Sigmoid colon (tissue), 7 donors: Measurements from ENCODE around the gene AP5Z1. TPM values are rescaled to one million over a fixed set of nuclear protein-coding genes. Genes with fewer than 3 reads are reported as not detected.
A peak's percentile ranks its signal among the peaks of the same experiment; 100 is the strongest.

ENCODE experiments used
- DNase-seq: peaks from one replicate; pipeline ENCODE4 v3.0.0-alpha.2; 2019
- H3K27ac ChIP-seq, 4 donors: fragments of 200-600 bp; sonication (generic); one replicate each; pipeline ENCODE4 v1.5.1; 2016 to 2019; ENCODE audit warnings: mild to moderate bottlenecking in 1 of 4
- H3K27me3 ChIP-seq, 3 donors: fragments of 200-600 bp; sonication (generic); one replicate each; pipeline ENCODE4 v1.5.1; 2019; ENCODE audit warnings: mild to moderate bottlenecking in 1 of 3
- H3K36me3 ChIP-seq, 4 donors: fragments of 200-600 bp; sonication (generic); one replicate each; pipeline ENCODE4 v1.5.1; 2016 to 2019
- H3K4me1 ChIP-seq, 4 donors: fragments of 200-600 bp; sonication (generic); one replicate each; pipeline ENCODE4 v1.5.1; 2017 to 2019
- H3K4me3 ChIP-seq, 4 donors: fragments of 200-600 bp; sonication (generic); one replicate each; pipeline ENCODE4 v1.5.1; 2017 to 2019; ENCODE audit warnings: mild to moderate bottlenecking in 2 of 4, moderate library complexity in 1 of 4
- H3K9me3 ChIP-seq, 4 donors: fragments of 200-600 bp in 3 of 4; sonication (generic) in 3 of 4; one replicate each; pipeline versions ENCODE4 v1.5.1 to v1.6.1; 2013 to 2019
- CTCF ChIP-seq, 4 experiments: fragments of 450-650 bp in 3 of 4; fragments of 200-600 bp in 1 of 4; IDR thresholded peaks; one replicate each; pipeline ENCODE4 v1.5.1; 2016 to 2019; ENCODE audit warnings: antibody characterized with exemption in 4 of 4, mild to moderate bottlenecking in 3 of 4, moderate library complexity in 2 of 4
- EP300 ChIP-seq, 4 donors: sonication (generic); formaldehyde crosslinking; IDR thresholded peaks; one replicate each; pipeline ENCODE4 v1.6.1; 2017; ENCODE audit warnings: antibody characterized with exemption in 4 of 4
- POLR2A ChIP-seq, 2 donors: fragments of 450-650 bp; IDR thresholded peaks; one replicate each; pipeline ENCODE4 v1.6.1; 2016; ENCODE audit warnings: antibody characterized with exemption in 2 of 2, mild to moderate bottlenecking in 2 of 2, moderate library complexity in 2 of 2
- POLR2AphosphoS5 ChIP-seq, 4 donors: sonication (generic); formaldehyde crosslinking; IDR thresholded peaks; one replicate each; pipeline ENCODE4 v1.6.1; 2017; ENCODE audit warnings: antibody characterized with exemption in 4 of 4
- WGBS, 2 donors: extraction: QIAGEN DNeasy Blood & Tissue Kit; methylation state at CpG; one replicate each; pipeline ENCODE4 v1.1.7; 2013; 5-methylcytosine and 5-hydroxymethylcytosine counted together
- intact Hi-C: fragments of 100-400 bp; cut with DNase I; formaldehyde crosslinking; loops from one replicate; pipeline ENCODE4 v1.15.1; 2023
- polyA plus RNA-seq, 3 donors: library from polyadenylated mRNA; stranded (reverse); fragments of 200-250 nt; gene quantifications; one replicate each; pipeline ENCODE4 v1.2.3, GENCODE V29; 2013
- total RNA-seq, 4 donors: library from RNA; depleted of rRNA; stranded (reverse); fragments of >200 nt; gene quantifications; one replicate each; pipeline ENCODE4 v1.1.0, GENCODE V29; 2016
- donor health status: healthy with polysubstance abuse.
- donor health status: Bipolar disorder and iron deficiency.
- donor health status: healthy.

The AP5Z1 gene
- total and polyA plus RNA-seq, 7 donors = 16.8 to 66.0 (median 20.3) TPM

GRCh38 chr7:4770886-4771285 is 4.5 kb upstream of the AP5Z1 start:
- WGBS, 2 donors = 70 to 86% methylated on average over 9 of the region's 9 CpGs
- DNase-seq = no peak
- Histone ChIP-seq H3K4me1 (peaks cover 0 to 60% (median 55%) of the 10 kb centered on the region in 4 donors), H3K4me3 (peak overlapping the region in 1 of 4 donors; percentile 51), H3K36me3 (peaks cover 0 to 8% (median 3%) of the 10 kb centered on the region in 4 donors), H3K9me3 (no peaks in the 10 kb centered on the region), H3K27me3 (no peaks in the 10 kb centered on the region), H3K27ac (peak overlapping the region in 3 of 4 donors; percentile 95 to 99 (median 96))
- intact Hi-C loops = no loop called here
- TF ChIP-seq CTCF (IDR thresholded peaks at IDR 0.05) = no peak
- no peak for TF ChIP-seq POLR2A (IDR thresholded peaks at IDR 0.05)

GRCh38 chr7:4771737-4772136 is 3.7 kb upstream of the AP5Z1 start:
- Histone ChIP-seq H3K4me3 (no peak overlapping the region), H3K9me3 (no peaks in the 10 kb centered on the region), H3K27me3 (no peaks in the 10 kb centered on the region), H3K36me3 (peaks cover 0 to 8% (median 3%) of the 10 kb centered on the region in 4 donors), H3K27ac (peak overlapping the region in 3 of 4 donors; percentile 95 to 99 (median 96)), H3K4me1 (peaks cover 0 to 60% (median 55%) of the 10 kb centered on the region in 4 donors)
- intact Hi-C loops = no loop called here
- peak; percentile 69 for DNase-seq
- WGBS, 2 donors = 91 to 93% methylated on average over 9 of the region's 9 CpGs
- TF ChIP-seq POLR2AphosphoS5 (IDR thresholded peaks at IDR 0.05) (no peak), CTCF (IDR thresholded peaks at IDR 0.05) (no peak), POLR2A (IDR thresholded peaks at IDR 0.05) (no peak), EP300 (IDR thresholded peaks at IDR 0.05) (no peak)

- H3K4me1 ChIP-seq = peaks cover 0 to 66% (median 59%) of the 10 kb centered on the region in 4 donors
These were observed 3.1 kb upstream of the AP5Z1 start for GRCh38 chr7:4772306-4772705.

GRCh38 chr7:4774007-4774406 is 1.4 kb upstream of the AP5Z1 start:
- intact Hi-C loops = no loop called here
- H3K27ac ChIP-seq = peak overlapping the region in 3 of 4 donors; percentile 92 to 99 (median 95)
- no peak for DNase-seq
- no peaks in the 10 kb centered on the region for H3K9me3 ChIP-seq
- H3K4me3 ChIP-seq = no peak overlapping the region
- no peaks in the 10 kb centered on the region for H3K27me3 ChIP-seq
- peaks cover 0 to 8% (median 3%) of the 10 kb centered on the region in 4 donors for H3K36me3 ChIP-seq
- 83 to 89% methylated on average over 12 of the region's 12 CpGs for WGBS, 2 donors
- peaks cover 0 to 70% (median 64%) of the 10 kb centered on the region in 4 donors for H3K4me1 ChIP-seq
- TF ChIP-seq CTCF (IDR thresholded peaks at IDR 0.05) (no peak), POLR2AphosphoS5 (IDR thresholded peaks at IDR 0.05) (no peak), EP300 (IDR thresholded peaks at IDR 0.05) (no peak), POLR2A (IDR thresholded peaks at IDR 0.05) (no peak)

More at GRCh38 chr7:4772306-4772705, 3.1 kb upstream of the AP5Z1 start:
- no peak for DNase-seq
- Histone ChIP-seq H3K4me3 (no peak overlapping the region), H3K9me3 (no peaks in the 10 kb centered on the region), H3K27me3 (no peaks in the 10 kb centered on the region), H3K27ac (peak overlapping the region in 3 of 4 donors; percentile 95 to 99 (median 96)), H3K36me3 (peaks cover 0 to 8% (median 3%) of the 10 kb centered on the region in 4 donors)
- 94 to 96% methylated on average over 6 of the region's 6 CpGs for WGBS, 2 donors
- intact Hi-C loops = no loop called here
- TF ChIP-seq EP300 (IDR thresholded peaks at IDR 0.05) = no peak

GRCh38 chr7:4774658-4775249 is 669 bp upstream of the AP5Z1 start:
- TF ChIP-seq CTCF (IDR thresholded peaks at IDR 0.05) (no peak), POLR2AphosphoS5 (IDR thresholded peaks at IDR 0.05) (no peak), EP300 (IDR thresholded peaks at IDR 0.05) (no peak), POLR2A (IDR thresholded peaks at IDR 0.05) (no peak)
- intact Hi-C loops = no loop called here
- Histone ChIP-seq H3K27me3 (no peaks in the 10 kb centered on the region), H3K36me3 (peaks cover 0 to 8% (median 3%) of the 10 kb centered on the region in 4 donors), H3K4me1 (peaks cover 0 to 62% (median 57%) of the 10 kb centered on the region in 4 donors), H3K27ac (peak overlapping the region; percentile 92 to 99 (median 94)), H3K4me3 (peak overlapping the region; percentile 81 to 98 (median 88)), H3K9me3 (no peaks in the 10 kb centered on the region)
- WGBS, 2 donors = 4 to 10% methylated on average over 24 of the region's 24 CpGs
- DNase-seq = no peak
